ENCODE results near the gene QRFP. TPM values are rescaled to one million over a fixed set of nuclear protein-coding genes. Genes with fewer than 3 reads are reported as not detected.

The QRFP gene
- total RNA-seq, 4 donors from 2014 or later, result not detected

- Histone ChIP-seq H3K4me1 (peaks cover 0 to 34% (median 0%) of the 10 kb centered on the region in 3 donors), H3K4me3 (no peak overlapping the region), H3K27me3 (peaks cover 51% of the 10 kb centered on the region), H3K9me3 (no peaks in the 10 kb centered on the region), H3K27ac (no peak overlapping the region), H3K36me3 (peaks cover 0 to 10% of the 10 kb centered on the region in 2 donors)
- WGBS, 2 donors (ENCODE audit: low coverage in 1 of 2), result 89% methylated on average over 3 of the region's 29 CpGs; no CpG with 5 or more reads in 1 of the 2 donors
- no peak for TF ChIP-seq CTCF (IDR thresholded peaks at IDR 0.05)
- TF ChIP-seq POLR2A (IDR thresholded peaks at IDR 0.05), result no peak
- no peak for TF ChIP-seq EP300 (IDR thresholded peaks at IDR 0.05)
- TF ChIP-seq POLR2AphosphoS5 (IDR thresholded peaks at IDR 0.05), result no peak
- ATAC-seq, result no peak
These were observed 1.4 kb upstream of the QRFP start for GRCh38 chr9:130897848-130898551.

- no peak overlapping the region for H3K27ac ChIP-seq
These were observed 616 bp upstream of the QRFP start for GRCh38 chr9:130897105-130897751.

DNA sequence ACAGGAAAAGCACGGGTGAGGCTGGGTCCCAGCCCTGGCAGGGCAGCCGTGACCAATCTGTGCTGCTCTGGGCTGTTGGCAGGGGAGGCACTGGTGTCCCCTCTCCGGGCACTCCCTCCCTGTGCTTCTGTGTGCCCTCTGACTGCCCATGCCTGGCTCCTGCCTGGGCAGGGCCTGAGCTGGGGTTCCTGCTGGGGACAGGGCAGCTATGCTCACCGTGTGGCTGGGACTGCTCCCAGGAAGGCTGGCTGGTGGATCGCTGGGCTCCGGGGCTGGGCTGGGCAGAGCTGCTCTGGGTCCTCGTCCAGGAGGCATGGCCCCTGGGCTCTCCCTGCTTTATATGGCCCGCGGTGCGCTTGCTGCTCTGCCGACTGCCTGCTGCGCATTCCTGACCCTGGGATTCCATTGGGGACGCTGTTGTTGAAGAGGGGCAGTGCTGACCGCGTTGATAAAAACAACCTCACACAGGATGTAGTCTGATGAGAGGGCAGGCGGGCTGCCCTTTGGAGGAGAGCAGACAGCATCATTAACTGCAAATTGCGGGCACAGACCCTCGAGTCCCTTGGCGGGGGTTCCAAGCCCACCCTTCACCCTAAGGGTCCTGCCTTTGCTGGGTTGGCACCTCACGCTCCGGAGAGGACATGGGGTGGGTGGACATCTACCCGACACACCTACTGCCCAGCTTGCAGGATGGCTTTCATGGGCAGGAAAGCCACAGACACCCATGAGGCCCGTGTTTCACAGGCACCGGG lies 955 bp downstream of the QRFP start:
- Histone ChIP-seq H3K9me3 (no peaks in the 10 kb centered on the region), H3K4me3 (no peak overlapping the region), H3K27me3 (peaks cover 28% of the 10 kb centered on the region), H3K36me3 (peaks cover 0 to 32% of the 10 kb centered on the region in 2 donors), H3K4me1 (peaks cover 0 to 42% (median 0%) of the 10 kb centered on the region in 3 donors), H3K27ac (peak overlapping the region in 2 of 4 donors; percentile 6 to 27)
- no peak for TF ChIP-seq POLR2A (IDR thresholded peaks at IDR 0.05)
- TF ChIP-seq CTCF (IDR thresholded peaks at IDR 0.05), result no peak
- no CpG with 5 or more reads among the region's 24 CpGs for WGBS, 2 donors (ENCODE audit: low coverage in 1 of 2)
- ATAC-seq, result no peak

More at GRCh38 chr9:130897105-130897751, 616 bp upstream of the QRFP start:
- ATAC-seq, result no peak
- peaks cover 0 to 17% of the 10 kb centered on the region in 2 donors for H3K36me3 ChIP-seq
- no peaks in the 10 kb centered on the region for H3K9me3 ChIP-seq
- WGBS, 2 donors (ENCODE audit: low coverage in 1 of 2), result 93% methylated on average over 2 of the region's 16 CpGs; no CpG with 5 or more reads in 1 of the 2 donors
- no peak for TF ChIP-seq POLR2AphosphoS5 (IDR thresholded peaks at IDR 0.05)
- no peak for TF ChIP-seq POLR2A (IDR thresholded peaks at IDR 0.05)
- no peak for TF ChIP-seq EP300 (IDR thresholded peaks at IDR 0.05)
- TF ChIP-seq CTCF (IDR thresholded peaks at IDR 0.05), result no peak
- peaks cover 43% of the 10 kb centered on the region for H3K27me3 ChIP-seq
- peaks cover 0 to 41% (median 0%) of the 10 kb centered on the region in 3 donors for H3K4me1 ChIP-seq
- H3K4me3 ChIP-seq, result no peak overlapping the region

DNA sequence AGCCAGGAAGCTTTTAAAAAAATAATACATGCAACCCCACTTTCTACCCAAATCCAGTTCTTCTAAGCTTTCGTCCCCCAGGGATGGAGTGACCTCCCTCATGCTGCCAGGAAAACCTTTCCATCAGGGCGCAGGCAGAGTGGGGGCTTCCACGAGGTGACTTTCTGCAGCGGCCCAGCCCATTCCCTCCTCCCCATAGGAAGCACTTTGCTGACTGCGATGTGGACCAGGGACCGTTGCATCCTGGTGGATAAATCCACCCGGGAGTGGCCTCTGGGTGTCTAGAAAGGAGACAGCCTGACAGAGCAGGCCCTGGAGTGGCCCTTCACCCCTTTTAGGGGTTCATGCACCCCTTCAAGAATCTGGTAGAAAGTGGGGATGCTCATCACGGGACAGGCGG lies 1.6 kb downstream of the QRFP start:
- peaks cover 0 to 38% of the 10 kb centered on the region in 2 donors for H3K36me3 ChIP-seq
- H3K27ac ChIP-seq, result peak overlapping the region in 2 of 4 donors; percentile 6 to 27
- H3K9me3 ChIP-seq, result no peaks in the 10 kb centered on the region
- no peak for ATAC-seq
- no peak overlapping the region for H3K4me3 ChIP-seq
- H3K4me1 ChIP-seq, result peaks cover 0 to 42% (median 0%) of the 10 kb centered on the region in 3 donors
- 50% methylated on average over 2 of the region's 9 CpGs; no CpG with 5 or more reads in 1 of the 2 donors for WGBS, 2 donors (ENCODE audit: low coverage in 1 of 2)
- TF ChIP-seq POLR2AphosphoS5 (IDR thresholded peaks at IDR 0.05) (no peak), CTCF (IDR thresholded peaks at IDR 0.05) (no peak), EP300 (IDR thresholded peaks at IDR 0.05) (no peak), POLR2A (IDR thresholded peaks at IDR 0.05) (no peak)
- H3K27me3 ChIP-seq, result peaks cover 21% of the 10 kb centered on the region

All from gastroesophageal sphincter (tissue), 4 donors.